Measurements from ENCODE around the gene ZFYVE21.

DNA sequence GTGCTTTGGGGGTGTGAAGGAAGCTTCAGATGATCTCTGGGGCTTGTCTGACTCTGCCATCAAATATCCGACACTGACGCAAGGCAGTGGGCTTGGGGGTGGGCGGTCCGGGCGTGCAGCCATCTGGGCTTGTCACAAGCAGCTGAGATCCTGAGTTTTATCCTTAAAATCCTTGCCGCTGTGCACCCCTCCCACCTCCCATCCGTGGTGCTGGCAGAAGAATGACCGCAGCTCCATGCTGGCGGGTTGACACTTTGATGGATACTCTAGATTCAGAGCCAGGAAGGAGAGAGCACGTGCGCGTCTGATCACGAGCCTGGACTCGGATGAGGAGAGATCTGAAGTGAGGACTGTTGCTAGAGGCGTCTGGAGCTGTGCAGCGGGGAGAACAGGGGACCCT, 3.0 kb downstream of the ZFYVE21 start:
- TF ChIP-seq, protein P1, sequence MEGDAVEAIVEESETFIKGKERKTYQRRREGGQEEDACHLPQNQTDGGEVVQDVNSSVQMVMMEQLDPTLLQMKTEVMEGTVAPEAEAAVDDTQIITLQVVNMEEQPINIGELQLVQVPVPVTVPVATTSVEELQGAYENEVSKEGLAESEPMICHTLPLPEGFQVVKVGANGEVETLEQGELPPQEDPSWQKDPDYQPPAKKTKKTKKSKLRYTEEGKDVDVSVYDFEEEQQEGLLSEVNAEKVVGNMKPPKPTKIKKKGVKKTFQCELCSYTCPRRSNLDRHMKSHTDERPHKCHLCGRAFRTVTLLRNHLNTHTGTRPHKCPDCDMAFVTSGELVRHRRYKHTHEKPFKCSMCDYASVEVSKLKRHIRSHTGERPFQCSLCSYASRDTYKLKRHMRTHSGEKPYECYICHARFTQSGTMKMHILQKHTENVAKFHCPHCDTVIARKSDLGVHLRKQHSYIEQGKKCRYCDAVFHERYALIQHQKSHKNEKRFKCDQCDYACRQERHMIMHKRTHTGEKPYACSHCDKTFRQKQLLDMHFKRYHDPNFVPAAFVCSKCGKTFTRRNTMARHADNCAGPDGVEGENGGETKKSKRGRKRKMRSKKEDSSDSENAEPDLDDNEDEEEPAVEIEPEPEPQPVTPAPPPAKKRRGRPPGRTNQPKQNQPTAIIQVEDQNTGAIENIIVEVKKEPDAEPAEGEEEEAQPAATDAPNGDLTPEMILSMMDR (conservative IDR thresholded peaks at IDR 0.05) = no peak
- TF ChIP-seq EZH2 (IDR thresholded peaks at IDR 0.05; ENCODE audit: low read depth) = no peak
